ENCODE results near the gene ZFP37.

Gene ZFP37

DNA sequence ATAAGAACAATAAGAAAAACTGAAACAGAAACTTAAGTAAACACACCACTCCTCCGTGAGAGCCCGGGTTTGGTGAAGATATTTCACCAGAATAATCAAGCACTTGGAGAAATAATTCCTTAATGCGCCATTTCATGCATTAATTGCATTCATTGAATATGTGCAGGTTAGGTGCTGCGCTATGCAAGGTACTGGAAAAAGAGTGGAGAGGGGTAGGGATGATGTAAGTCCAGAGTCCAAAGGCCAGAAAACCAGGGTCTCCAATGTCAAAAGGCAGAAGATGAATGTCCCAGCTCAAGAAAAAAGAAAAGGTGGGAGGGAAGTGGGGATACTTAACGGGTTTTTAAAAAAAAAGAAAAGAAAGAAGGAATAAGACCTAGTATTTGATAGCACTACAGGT, 669 bp upstream of the ZFP37 start:
- H3K9me3 ChIP-seq (ENCODE audit: control insufficient read depth in 2 of 2, low read length in 2 of 2), result peaks cover 31 to 33% of the 10 kb centered on the region in 2 donors
- no peaks in the 10 kb centered on the region for H3K36me3 ChIP-seq (ENCODE audit: control insufficient read depth in 2 of 2, insufficient read depth in 2 of 2, low read length in 2 of 2)
- H3K9ac ChIP-seq (ENCODE audit: low read length in 2 of 2), result peak overlapping the region; percentile 87 to 91
- peak overlapping the region; percentile 74 for H3K27ac ChIP-seq (ENCODE audit: low read length)
- peaks cover 6% of the 10 kb centered on the region for H3K4me1 ChIP-seq (ENCODE audit: control insufficient read depth, insufficient read depth, low read length)
- peaks cover 12% of the 10 kb centered on the region in 2 donors for H3K27me3 ChIP-seq (ENCODE audit: control insufficient read depth in 1 of 2, insufficient read depth in 2 of 2, low read length in 2 of 2)
- peak overlapping the region; percentile 92 to 100 for H3K4me3 ChIP-seq (ENCODE audit: low read length in 2 of 2)

DNA sequence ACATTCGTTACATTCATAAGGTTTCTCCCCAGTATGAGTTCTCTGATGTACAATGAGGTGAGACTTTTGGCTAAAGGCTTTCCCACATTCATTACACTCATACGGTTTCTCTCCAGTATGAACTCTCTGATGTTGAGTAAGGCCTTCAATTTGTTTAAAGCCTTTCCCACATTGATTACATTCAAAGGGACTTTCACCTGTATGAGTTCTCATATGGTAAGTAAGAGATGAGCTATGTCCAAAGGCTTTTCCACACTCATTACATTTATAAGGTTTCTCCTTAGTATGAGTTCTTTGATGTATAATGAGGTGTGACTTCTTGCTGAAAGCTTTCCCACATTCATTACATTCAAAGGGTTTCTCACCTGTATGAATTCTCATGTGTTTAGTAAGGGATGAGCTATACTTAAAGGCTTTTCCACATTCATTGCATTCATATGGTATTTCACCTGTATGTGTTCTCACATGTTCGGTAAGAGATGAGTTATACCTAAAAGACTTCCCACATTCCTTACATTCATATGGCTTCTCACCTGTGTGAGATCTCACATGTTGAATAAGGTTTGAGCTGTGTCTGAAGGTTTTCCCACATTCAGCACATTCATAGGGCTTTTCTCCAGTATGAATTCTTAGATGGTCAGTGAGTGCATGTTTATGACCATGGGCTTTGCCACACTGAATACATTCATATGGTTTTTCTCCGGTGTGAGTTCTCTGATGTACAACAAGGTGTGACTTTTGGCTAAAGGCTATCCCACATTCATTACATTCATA, 13.5 kb downstream of the ZFP37 start:
- H3K36me3 ChIP-seq (ENCODE audit: control insufficient read depth in 2 of 2, insufficient read depth in 2 of 2, low read length in 2 of 2), result peaks cover 21 to 54% of the 10 kb centered on the region in 2 donors

DNA sequence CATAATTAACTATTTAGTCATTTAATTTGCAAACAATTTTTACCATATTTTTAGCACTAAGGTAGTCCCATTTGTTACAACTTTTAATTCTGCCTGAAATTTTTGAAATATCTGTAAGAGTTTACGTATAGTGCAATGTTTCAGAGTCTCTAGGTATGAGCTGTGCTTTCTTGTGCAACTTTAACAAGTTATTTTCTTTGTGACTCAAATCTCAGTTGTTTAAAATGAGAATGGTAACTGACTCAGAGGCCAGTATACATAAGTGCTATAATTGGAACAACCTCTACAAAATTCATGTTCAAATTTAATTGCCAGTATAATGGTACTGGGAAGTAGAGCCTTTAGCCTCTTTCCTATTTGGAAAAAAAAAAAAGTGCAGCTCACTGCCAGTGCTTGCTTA, 30.3 kb downstream of the ZFP37 start:
- H3K4me3 ChIP-seq (ENCODE audit: low read length in 2 of 2), result no peak overlapping the region
- H3K27ac ChIP-seq (ENCODE audit: low read length), result no peak overlapping the region
- H3K4me1 ChIP-seq (ENCODE audit: control insufficient read depth, insufficient read depth, low read length), result no peaks in the 10 kb centered on the region
- H3K9me3 ChIP-seq (ENCODE audit: control insufficient read depth in 2 of 2, low read length in 2 of 2), result peaks cover 28 to 41% of the 10 kb centered on the region in 2 donors
- no peaks in the 10 kb centered on the region for H3K27me3 ChIP-seq (ENCODE audit: control insufficient read depth in 1 of 2, insufficient read depth in 2 of 2, low read length in 2 of 2)
- peaks cover 0 to 3% of the 10 kb centered on the region in 2 donors for H3K36me3 ChIP-seq (ENCODE audit: control insufficient read depth in 2 of 2, insufficient read depth in 2 of 2, low read length in 2 of 2)
- H3K9ac ChIP-seq (ENCODE audit: low read length in 2 of 2), result no peak overlapping the region

More for the DNA sequence above, 13.5 kb downstream of the ZFP37 start:
- Histone ChIP-seq H3K4me1 (ENCODE audit: control insufficient read depth, insufficient read depth, low read length) (no peaks in the 10 kb centered on the region), H3K9me3 (ENCODE audit: control insufficient read depth in 2 of 2, low read length in 2 of 2) (peaks cover 53 to 71% of the 10 kb centered on the region in 2 donors), H3K27me3 (ENCODE audit: control insufficient read depth in 1 of 2, insufficient read depth in 2 of 2, low read length in 2 of 2) (no peaks in the 10 kb centered on the region), H3K27ac (ENCODE audit: low read length) (no peak overlapping the region), H3K9ac (ENCODE audit: low read length in 2 of 2) (no peak overlapping the region), H3K4me3 (ENCODE audit: low read length in 2 of 2) (peak overlapping the region in 1 of 2 donors; percentile 21)

DNA sequence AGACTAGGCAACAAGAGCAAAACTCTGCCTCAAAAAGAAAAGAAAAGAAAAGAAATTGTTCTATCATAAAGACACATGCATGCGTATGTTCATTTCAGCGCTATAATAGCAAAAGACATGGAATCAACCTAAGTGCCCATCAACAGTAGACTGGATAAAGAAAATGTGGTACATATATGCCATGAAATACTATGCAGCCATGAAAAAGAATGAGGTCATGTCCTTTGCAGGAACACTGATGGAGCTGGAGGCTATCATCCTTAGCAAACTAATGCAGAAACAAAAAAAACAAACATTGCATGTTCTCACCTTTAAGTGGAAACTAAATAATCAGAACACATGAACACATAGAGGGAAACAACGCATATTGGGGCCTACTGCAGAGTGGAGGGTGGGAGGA, 38.3 kb downstream of the ZFP37 start:
- peaks cover 9 to 19% of the 10 kb centered on the region in 2 donors for H3K9me3 ChIP-seq (ENCODE audit: control insufficient read depth in 2 of 2, low read length in 2 of 2)
- H3K27ac ChIP-seq (ENCODE audit: low read length), result no peak overlapping the region
- no peak overlapping the region for H3K9ac ChIP-seq (ENCODE audit: low read length in 2 of 2)
- H3K36me3 ChIP-seq (ENCODE audit: control insufficient read depth in 2 of 2, insufficient read depth in 2 of 2, low read length in 2 of 2), result no peaks in the 10 kb centered on the region
- H3K27me3 ChIP-seq (ENCODE audit: control insufficient read depth in 1 of 2, insufficient read depth in 2 of 2, low read length in 2 of 2), result no peaks in the 10 kb centered on the region
- no peaks in the 10 kb centered on the region for H3K4me1 ChIP-seq (ENCODE audit: control insufficient read depth, insufficient read depth, low read length)
- H3K4me3 ChIP-seq (ENCODE audit: low read length in 2 of 2), result no peak overlapping the region

DNA sequence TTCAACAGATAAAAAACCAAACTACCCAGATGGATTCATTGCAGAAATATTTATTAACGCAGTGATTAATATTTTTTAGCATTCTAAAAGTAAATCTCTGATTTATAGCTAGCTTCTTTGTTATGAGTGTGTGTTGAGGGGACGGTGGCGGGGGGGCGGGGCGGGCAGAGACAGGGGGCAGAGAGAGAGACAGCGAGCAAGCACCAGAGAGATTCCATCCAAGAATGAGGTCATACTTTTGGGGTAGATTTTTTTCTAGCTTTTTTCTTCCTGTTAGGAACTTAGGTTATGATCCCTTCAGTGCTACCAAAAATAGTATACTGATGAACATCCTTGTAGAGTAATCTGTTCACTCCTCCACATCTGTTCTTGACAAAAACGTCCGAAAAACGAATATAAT, 44.0 kb downstream of the ZFP37 start:
- H3K4me1 ChIP-seq (ENCODE audit: control insufficient read depth, insufficient read depth, low read length), result no peaks in the 10 kb centered on the region
- H3K27ac ChIP-seq (ENCODE audit: low read length), result no peak overlapping the region
- peaks cover 0 to 10% of the 10 kb centered on the region in 2 donors for H3K9me3 ChIP-seq (ENCODE audit: control insufficient read depth in 2 of 2, low read length in 2 of 2)
- H3K4me3 ChIP-seq (ENCODE audit: low read length in 2 of 2), result peak overlapping the region in 1 of 2 donors; percentile 70
- no peak overlapping the region for H3K9ac ChIP-seq (ENCODE audit: low read length in 2 of 2)
- no peaks in the 10 kb centered on the region for H3K27me3 ChIP-seq (ENCODE audit: control insufficient read depth in 1 of 2, insufficient read depth in 2 of 2, low read length in 2 of 2)
- H3K36me3 ChIP-seq (ENCODE audit: control insufficient read depth in 2 of 2, insufficient read depth in 2 of 2, low read length in 2 of 2), result peaks cover under 1 to 3% of the 10 kb centered on the region in 2 donors

DNA sequence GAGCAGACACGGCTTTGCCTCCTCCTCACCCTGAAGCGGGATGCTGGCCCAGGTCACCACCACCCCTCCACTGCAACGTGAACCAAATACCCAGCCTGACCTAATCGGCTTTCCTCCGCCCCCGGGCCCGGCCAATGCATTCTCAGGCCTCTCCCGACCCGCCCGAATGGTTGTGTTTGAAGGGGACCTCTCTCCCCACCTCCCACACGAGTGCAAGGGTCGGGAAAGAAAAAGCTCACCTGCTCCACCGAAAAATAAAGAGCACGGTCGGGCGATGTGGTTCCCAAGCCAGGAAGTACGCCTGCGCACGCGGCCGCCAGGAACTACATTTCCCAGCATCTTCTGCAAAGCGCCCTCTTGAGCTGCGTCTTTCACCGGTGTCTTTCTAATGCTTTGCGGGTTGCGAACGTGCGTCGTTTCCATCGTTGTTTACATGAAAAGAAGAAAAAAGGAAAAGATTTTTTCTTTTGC, 44.6 kb downstream of the ZFP37 start, which contains the start of gene ZNF883:
ZNF883 (minus strand) TSS at position 282 of the 471 bp plus-strand sequence.
- H3K4me1 ChIP-seq (ENCODE audit: control insufficient read depth, insufficient read depth, low read length), result no peaks in the 10 kb centered on the region
- peaks cover 2 to 3% of the 10 kb centered on the region in 2 donors for H3K36me3 ChIP-seq (ENCODE audit: control insufficient read depth in 2 of 2, insufficient read depth in 2 of 2, low read length in 2 of 2)
- H3K27ac ChIP-seq (ENCODE audit: low read length), result no peak within 1 kb of the TSS
- H3K27me3 ChIP-seq (ENCODE audit: control insufficient read depth in 1 of 2, insufficient read depth in 2 of 2, low read length in 2 of 2), result no peaks in the 10 kb centered on the region
- no peak within 1 kb of the TSS for H3K9ac ChIP-seq (ENCODE audit: low read length in 2 of 2)
- peak within 1 kb of the TSS; percentile 35 to 70 for H3K4me3 ChIP-seq (ENCODE audit: low read length in 2 of 2)
- peaks cover 0 to 10% of the 10 kb centered on the region in 2 donors for H3K9me3 ChIP-seq (ENCODE audit: control insufficient read depth in 2 of 2, low read length in 2 of 2)

DNA sequence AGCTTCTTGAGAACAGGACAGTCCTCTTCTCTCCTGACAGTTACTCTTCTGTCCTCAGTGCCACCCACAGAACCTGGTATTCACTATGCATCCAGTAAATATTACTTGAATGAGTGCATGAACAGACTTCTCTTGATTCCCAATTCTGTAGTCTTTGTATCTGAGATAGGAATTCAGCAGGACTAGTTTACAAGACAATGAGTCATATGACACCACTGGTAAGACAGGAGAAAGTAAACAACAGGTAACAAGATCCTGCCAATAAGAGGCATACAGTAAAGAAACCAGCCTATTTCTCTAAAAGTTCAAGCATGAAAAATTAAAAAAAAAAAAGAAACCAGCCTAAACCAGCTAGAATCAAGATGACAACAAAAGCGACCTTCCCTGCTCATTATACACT, 50.7 kb downstream of the ZFP37 start:
- no peaks in the 10 kb centered on the region for H3K27me3 ChIP-seq (ENCODE audit: control insufficient read depth in 1 of 2, insufficient read depth in 2 of 2, low read length in 2 of 2)
- no peak overlapping the region for H3K9ac ChIP-seq (ENCODE audit: low read length in 2 of 2)
- H3K4me3 ChIP-seq (ENCODE audit: low read length in 2 of 2), result no peak overlapping the region
- H3K36me3 ChIP-seq (ENCODE audit: control insufficient read depth in 2 of 2, insufficient read depth in 2 of 2, low read length in 2 of 2), result peaks cover 2 to 4% of the 10 kb centered on the region in 2 donors
- no peaks in the 10 kb centered on the region for H3K4me1 ChIP-seq (ENCODE audit: control insufficient read depth, insufficient read depth, low read length)
- H3K9me3 ChIP-seq (ENCODE audit: control insufficient read depth in 2 of 2, low read length in 2 of 2), result peaks cover 2 to 16% of the 10 kb centered on the region in 2 donors
- no peak overlapping the region for H3K27ac ChIP-seq (ENCODE audit: low read length)

DNA sequence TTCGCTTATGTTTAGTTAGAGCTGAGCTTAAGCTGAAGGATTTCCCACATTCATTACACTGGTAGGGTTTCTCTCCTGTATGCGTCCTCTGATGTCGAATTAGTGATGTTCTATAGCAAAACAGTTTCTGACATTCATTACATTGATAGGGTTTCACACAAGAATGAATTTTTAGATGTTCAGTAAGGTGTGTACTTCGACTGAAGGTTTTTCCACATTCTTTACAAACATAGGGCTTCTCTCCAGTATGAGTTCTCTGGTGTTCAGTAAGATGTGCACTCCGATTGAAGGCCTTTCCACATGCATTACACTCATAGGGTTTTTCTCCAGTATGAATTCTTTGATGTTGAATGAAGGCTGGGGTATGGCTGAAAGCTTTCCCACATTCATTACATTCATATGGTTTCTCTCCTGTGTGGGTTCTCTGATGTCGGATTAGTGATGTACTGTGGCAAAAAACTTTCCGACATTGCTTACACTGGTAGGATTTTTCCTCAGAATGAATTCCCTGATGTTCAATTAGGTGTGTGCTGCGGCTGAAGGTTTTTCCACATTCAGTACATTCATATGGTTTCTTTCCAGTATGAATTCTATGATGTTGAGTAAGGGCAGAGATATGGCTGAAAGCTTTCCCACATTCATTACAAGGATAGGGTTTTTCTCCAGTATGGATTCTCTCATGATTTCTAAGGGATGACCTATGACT, 59.1 kb downstream of the ZFP37 start:
- H3K36me3 ChIP-seq (ENCODE audit: control insufficient read depth in 2 of 2, insufficient read depth in 2 of 2, low read length in 2 of 2), result peaks cover 7 to 14% of the 10 kb centered on the region in 2 donors
- H3K9me3 ChIP-seq (ENCODE audit: control insufficient read depth in 2 of 2, low read length in 2 of 2), result peaks cover 39 to 50% of the 10 kb centered on the region in 2 donors
- peak overlapping the region in 1 of 2 donors; percentile 17 for H3K4me3 ChIP-seq (ENCODE audit: low read length in 2 of 2)

More for the DNA sequence above, 59.1 kb downstream of the ZFP37 start:
- H3K4me1 ChIP-seq (ENCODE audit: control insufficient read depth, insufficient read depth, low read length), result no peaks in the 10 kb centered on the region
- no peak overlapping the region for H3K9ac ChIP-seq (ENCODE audit: low read length in 2 of 2)
- H3K27me3 ChIP-seq (ENCODE audit: control insufficient read depth in 1 of 2, insufficient read depth in 2 of 2, low read length in 2 of 2), result no peaks in the 10 kb centered on the region
- H3K27ac ChIP-seq (ENCODE audit: low read length), result no peak overlapping the region

Measured in stomach smooth muscle (tissue), 2 donors.